Activated CD8-positive, alpha-beta memory T cell treated with anti-CD3 and anti-CD28 coated beads, Interleukin-2, amount 50 U/mL, for 24 hours (primary cell): Measurements from ENCODE around the gene SLC17A7.
"Not testable (repeated sequence)": the region's sequence is repeated elsewhere in the genome, so short reads cannot be mapped to it uniquely, and the experiment has no call there.

Experiments used
- DNase-seq: peaks from one replicate; pipeline ENCODE4 v3.0.0-alpha.2; 2020; ENCODE audit errors: extremely low read depth

Gene SLC17A7

DNA sequence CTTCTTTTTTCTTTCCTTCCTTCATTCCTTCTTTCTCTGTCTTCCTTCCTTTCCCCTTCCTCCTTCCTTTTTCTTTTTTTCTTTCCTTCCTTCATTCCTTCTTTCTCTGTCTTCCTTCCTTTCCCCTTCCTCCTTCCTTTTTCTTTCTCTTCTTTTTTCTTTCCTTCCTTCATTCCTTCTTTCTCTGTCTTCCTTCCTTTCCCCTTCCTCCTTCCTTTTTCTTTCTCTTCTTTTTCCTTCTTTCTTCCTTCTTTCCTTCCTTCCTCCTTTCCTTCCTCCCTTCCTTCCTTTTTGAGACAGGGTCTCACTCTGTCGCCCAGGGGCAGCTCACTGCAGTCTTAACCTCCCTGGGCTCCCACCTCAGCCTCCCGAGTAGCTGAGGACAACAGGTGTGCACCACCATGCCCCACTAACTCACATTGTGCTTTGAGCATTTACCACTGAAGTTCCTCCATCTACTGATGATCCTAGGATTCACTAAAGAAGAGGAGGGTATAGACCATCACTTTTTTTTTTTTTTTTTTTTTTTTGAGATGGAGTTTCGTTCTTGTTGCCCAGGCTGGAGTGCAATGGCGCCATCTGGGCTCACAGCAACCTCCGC lies 2.9 kb upstream of the SLC17A7 start:
- DNase-seq: not testable (repeated sequence)

DNA sequence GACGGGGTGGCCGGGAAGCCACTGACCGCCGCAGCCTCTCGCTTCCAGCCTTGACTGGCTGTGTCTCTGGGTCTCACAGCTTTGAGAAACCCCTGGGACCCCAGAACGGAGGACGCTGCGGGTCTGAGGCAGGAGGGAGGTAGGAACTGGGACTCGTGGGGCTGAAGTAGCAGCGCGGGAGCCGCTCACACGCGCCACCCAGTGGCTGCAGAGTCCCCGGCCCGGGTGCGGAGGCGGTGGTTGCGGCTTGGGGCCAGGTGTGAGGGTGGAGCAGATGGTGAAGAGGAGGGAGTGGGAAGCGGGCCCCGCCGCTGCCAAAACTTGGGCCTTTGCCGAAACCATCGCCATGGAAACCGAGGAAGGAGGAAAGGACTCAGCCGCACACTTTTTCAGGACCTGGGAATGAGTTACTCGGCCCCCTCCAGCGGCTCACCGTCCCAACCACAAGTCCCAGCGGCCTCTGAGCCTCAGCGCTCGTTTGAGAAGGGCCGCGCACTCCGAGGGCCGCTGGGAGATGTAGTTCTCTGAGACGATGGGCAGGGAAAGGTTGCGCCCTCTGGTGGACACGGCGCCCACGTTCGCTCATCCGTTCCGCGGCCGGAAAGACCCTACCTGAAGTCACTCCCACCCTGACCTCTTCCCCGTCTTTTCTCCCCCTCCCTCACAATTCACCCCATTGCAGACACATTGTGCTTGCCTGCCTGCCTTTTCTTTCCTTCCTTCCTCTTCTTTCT lies 2.2 kb upstream of the SLC17A7 start:
- peak; percentile 86 for DNase-seq

DNA sequence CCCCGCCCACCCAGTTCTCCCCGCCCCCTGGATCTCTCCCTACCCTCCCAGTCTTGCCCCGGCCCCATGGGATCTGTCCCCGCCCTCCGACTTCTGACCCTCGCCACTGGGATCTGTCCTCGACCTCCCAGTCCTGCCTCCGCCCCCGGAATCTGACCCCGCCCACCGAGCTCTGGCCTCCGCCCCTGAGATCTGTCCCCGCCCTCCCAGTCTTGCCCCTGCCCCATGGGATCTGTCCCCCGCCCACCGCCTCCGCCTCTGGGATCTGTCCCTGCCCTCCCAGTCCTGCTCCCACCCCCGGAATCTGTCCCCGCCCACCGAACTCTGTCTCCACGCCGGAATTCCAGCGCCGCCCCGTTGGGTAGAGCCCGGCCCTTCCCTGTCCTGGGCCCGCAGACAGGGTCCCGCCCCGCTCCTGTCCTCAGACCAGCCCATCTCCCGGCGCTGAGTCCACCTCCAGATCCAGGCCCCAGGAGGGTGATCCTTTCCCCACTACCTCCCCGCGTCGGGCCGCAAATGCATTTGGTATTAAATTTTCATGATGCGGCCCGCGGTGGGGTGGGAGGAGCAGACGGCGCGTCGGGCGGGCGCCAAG lies 1.5 kb upstream of the SLC17A7 start:
- DNase-seq: no peak

DNA sequence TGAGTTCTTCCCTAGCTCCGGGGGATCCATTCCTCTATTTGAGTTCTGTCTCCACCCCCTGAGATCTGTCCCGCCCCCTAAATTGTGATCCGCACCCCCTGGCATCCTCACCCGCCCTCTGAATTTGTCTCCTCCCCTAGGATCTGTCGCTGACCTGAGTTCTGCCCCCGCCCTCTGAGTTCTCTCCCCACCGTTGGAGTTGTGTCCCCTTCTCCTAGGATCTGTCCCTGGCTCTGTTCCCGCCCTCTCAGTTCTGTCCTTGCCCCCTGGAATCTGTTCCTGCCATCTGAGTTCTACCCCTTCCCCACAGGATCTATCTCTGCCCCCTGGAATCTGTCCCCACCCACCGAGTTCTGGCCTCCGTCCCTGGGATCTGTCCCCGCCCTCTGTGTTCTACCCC lies 1.0 kb upstream of the SLC17A7 start:
- no peak for DNase-seq

DNA sequence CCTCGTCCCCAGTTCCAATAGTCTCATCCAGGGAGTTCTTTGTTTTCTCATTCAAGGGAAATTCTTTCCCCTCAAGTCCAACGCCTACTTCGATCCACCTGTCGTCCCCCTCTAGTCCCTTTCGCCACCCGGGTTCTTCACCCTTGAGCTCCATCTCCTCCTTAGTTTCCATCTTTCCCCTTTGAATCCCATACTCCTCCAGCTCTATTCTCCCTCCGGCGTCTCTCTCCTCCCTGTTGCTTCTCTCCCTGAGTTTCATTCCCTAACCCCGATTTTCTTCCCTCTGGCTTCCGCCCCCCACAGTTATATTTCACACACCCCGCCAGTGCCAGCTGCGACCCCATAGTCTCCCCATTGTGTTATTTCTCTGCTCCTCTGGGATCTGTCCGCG lies 628 bp upstream of the SLC17A7 start:
- DNase-seq: no peak

DNA sequence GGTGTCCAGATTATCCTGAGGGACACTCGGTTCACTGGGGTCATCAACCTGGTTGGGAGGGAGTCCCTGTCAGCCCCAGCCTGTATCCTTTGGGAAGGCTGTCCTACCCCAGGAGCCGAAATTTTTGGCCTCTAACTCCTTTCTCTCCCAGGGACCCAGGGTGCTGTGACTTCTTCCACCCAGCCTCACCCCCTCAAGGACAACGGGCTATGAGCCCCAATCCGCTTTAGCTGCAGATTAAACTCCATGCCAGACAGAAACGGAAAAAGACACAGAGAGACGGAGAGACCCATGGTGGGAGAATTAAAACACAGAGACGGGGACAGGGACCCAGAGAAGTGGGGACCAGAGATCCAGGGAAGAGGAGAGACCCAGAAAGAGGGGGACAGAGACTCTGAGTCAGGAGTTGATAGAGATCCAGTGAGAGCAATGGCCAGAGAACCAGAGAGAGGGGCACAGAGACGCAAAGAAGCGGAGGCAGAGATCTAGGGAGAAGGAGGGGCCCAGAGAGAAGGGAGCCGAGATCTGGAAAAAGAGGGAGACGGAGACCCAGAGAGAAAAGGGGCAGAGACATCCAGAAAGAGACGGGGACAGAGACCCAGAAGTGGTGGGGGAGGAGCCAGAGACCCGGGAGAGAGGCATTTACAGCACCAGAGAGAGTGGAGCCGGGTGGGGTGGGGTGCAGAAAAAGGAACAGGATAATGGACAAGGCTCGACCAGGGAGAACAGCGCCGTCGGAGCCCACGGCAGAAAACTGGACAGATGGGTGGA lies 703 bp downstream of the SLC17A7 start:
- DNase-seq: no peak

DNA sequence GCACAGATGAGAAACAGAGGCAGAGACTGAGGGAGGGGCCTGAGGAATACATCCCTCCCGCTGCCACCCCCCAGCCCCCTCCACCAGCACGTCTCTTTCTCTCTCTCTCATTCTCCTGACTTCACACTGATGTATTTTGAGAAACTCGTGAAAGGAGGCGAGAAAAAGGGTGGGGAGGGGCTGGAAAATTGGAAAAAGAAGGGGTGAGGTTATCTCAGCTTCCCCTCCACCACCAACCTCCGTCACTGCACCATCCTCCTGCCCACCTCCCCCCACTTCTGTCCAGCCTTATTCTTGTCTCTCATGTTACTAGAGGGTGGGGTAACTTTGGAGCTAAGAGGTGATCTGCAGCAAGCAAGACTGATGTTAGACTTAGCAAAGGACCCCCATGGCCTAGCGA lies 1.5 kb downstream of the SLC17A7 start:
- no peak for DNase-seq

DNA sequence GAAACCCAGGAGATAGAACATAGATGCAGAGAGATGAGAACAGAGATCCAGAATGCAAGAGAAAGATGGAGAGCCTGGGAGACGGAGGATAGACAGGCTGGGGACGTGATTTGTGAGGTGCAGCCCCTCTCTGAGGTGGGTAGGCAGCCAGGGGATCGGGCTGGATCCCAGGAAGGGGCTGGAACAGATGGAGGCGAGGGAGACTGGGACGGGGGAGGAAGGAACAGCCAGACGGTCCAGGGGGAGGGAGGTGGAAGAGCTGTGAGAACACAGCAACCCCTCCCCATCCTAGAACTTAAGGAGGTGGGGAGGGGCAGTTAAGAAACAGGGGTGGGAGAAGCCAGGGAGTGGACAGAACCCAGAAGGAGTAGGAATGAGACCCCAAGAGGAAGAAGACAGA lies 3.1 kb downstream of the SLC17A7 start:
- DNase-seq: no peak

DNA sequence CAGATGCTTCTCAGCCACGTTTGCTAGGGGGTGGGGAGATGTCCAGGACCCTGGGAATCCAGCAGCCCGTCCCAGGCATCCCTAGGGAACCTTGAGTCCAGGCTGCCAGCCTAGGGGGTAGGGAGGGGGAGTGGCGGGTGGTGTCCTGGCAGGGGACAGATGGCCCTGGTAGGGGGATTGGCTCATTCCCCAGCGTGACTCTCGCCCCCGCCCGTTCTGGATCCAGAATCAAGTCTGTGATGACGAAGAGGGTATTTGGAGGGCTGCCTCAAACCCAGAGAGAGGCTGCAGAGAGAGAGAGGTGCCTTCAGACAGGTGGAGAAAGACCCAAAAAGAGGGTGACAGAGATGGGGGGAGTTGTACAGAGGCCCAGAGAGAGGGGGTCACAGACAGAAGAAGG lies 4.1 kb downstream of the SLC17A7 start:
- DNase-seq: no peak

DNA sequence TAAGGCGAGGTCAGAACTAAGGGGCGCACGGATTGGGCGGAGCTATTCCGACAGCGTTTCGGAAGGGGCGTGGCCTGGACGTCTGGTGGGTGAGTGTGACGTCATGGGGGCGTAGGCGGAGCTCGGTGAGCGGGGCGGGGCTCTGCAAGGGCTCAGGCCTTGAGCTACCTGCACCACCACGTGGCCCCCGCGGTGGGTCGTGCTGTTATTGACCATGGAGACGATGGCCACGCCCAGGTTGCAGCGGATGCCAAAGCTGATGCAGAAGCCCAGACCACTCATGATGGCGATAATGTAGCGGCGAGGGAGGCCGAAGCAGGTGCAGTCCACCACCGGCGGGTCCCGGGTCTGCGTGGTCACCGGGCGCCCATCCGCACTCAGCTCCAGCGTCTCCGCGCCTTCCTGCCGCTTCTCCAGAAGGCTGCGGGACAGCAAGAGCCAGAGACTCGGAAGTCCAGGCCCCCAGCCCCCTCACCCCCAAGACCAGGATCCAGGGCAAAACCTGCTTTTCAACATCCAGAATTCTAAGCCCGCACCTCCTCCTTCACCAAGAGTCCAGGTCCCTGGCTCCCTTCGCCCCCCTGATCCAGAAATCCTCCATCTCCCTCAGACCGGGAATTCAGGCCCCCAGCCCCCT lies 4.8 kb downstream of the SLC17A7 start:
- DNase-seq: no peak

DNA sequence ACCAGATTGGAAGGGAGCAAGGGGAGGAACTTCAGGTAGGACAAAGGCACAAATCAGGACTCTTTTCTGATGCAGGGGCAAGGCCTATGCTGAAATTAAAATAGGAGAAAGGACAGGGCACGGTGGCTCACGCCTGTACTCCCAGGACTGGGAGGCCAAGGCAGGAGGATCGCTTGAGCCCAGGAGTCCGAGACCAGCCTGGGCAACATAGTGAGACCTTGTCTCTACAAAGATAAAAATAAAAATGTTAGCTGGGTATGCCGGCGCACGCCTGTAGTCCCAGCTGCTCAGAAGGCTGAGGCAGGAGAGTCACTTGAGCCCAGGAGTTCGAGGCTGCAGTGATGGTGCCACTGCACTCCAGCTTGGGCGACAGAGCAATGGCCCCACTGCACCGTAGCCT lies 5.7 kb downstream of the SLC17A7 start:
- DNase-seq: no peak

DNA sequence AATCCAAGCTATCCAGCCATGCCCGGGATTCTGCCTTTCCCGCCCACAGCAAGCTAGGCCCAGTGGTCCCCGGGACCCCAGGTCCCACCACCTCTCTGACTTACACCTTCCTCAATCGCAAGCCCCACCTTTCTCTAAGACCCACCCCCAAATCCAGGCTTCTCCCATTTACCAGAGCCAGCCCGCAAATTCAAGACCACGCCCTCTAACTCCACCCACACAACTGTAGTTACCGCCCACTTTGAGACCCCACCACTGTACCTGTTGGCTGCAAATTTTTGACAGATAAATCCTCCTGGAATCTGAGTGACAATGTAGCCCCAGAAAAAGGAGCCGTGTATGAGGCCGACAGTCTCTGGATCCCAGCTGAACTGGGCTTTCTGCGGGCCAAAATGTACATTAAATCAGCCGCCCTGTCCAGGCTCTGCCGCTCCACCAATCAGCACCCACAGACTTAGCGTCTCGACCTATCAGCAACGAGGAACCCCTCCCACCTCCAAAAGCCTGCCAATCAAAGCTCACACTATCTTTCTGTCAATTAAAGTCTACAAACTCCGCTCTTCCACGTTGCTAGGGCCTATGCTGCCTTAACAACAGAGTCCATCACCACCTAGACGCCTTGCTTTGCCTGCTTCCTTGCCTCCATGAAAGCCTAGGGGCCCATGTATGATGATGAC lies 6.3 kb downstream of the SLC17A7 start:
- no peak for DNase-seq

DNA sequence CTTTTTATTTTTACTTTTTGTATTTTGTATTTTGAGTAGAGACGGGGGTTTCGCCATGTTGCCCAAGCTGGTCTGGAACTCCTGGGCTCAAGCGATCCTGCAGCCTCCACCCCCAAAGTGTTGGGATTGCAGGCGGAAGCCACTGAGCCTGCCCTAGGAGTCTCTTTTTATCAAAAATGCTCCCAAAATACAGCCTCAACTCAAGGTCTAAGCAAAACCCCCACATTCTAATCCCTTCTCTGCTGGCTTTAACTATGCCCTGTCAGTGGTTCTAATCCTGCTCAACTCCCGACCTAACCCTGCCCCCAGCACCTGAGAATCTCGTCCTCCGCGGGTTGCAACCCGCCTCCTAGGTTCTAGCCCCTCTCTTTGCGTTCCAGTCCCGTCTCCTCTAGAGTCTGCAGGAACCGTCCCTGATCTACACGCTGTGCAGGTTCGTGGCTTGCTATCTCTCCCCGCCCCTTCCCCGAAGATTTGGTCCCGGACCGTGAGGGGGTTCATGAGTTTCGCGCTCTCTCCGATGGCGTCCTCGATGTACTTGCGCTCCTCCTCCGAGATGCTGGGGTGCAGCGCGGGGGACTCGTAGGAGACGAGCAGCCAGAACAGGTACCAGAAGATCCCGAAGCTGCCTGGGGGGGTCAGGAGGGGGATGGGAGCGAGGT lies 8.0 kb downstream of the SLC17A7 start:
- DNase-seq: no peak

DNA sequence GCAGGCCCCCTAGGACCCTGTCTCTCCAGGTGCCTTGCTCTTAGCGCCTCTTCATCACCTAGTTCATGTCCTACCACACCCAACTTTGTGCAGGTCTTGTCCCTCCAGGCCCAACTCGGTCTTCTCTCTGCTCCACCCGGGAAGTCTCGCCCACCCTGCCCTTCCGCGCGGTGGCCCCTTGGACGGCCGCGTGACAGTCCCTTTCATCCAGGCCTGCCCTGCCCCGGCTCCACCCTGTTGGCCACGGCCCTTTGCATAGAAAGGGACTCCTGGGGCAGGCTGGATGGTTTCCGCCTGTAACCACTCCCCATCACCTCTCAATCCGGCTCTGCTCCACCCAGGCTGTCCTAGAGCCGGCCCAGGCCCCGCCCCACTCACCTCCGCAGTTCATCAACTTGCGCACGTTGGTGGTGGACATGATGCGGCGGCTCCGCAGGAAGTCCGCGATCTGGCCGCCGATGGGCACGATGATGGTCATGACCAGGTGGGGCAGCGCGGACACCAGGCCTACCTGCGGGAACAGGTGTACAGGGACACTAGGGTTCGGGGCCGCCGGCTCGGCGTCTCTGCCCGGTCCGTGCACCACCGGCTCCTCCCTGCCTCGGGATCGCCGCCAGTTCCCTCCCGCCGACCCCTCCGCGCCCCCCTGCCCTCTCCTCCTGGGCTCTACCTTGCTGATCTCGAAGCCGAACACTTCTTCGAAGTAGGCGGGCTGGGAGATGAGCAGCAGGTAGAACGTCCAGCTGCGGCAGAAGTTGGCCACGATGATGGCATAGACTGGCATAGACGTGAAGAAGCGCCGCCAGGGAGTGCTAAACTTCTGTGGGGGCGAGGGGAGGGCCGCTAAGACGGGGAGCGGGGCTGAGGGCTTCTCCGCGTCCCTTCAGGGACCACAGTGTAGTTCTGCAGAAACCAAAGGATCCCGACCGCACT lies 8.9 kb downstream of the SLC17A7 start:
- DNase-seq: no peak

DNA sequence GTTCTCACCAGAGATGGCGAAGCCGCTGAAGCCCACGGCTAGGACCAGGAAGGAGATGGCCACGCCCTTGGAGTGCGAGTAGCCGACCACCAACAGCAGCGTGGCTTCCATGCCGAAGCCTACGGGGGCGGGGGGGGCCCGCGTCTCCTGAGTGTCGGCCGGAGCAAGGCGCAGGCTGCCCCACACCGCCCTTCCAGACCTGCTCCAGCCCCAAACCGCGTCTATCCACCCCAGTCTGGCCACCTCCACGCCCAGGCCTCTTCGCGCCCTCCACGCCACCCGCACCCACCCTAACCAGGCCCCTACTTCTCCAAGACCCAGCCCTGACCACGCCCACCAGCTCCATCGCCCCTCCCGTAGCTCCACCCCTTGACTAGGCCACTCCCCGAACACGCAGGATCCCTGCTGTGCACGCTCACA lies 10.0 kb downstream of the SLC17A7 start:
- no peak for DNase-seq

DNA sequence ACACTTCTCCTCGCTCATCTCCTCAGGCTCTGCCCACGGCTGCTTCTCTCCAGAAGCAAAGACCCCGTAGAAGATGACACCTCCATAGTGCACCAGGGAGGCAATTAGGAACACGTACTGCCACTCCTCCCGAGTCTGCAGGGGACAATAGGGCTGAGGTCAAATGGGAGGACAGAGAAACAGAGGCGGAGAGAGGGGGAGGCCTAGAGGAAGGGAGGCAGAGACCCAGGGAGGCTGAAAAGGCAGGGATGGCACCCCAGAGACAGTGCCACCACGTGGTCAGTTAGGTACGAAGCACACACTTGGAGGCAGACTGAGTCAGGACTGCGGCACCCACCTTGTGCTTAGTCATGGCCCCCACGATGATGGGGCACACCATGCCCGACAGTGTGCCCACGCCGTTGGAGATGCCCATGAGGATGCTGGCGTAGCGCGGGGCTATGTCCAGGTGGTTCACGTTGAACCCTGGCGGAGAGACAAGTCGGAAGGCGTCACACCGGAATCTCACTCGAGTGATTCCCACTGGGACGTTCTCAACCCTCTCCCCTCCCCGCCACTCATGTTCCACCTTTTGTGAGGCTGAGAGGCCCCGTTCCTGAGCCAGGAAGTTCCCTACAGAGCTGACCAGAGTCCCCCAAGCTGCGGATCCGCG lies 10.5 kb downstream of the SLC17A7 start:
- no peak for DNase-seq

DNA sequence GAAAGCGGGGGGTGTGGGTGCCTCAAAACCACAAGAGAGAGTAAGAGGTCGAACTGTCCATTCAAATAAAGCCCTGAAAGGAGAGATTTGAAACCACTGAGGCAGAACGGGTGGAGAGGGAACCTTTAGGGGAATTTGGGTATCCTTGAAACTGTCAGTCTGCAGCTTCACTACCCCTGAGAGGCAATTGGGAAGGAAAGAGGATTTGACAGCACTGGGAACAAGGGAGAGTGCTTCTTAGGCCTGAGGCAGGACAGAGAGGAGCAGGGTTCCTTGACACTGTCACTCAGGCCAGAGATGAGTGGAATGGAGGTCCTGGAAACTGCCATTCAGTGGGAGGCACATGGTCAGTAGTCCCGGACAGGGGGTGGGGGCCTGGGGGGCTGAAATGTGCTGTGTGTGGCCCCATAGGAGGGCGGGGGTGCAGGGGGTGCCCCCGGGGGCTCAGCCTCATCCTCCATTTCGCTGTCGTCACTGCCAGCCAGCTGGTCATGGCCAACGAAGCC lies 11.1 kb downstream of the SLC17A7 start:
- no peak for DNase-seq

DNA sequence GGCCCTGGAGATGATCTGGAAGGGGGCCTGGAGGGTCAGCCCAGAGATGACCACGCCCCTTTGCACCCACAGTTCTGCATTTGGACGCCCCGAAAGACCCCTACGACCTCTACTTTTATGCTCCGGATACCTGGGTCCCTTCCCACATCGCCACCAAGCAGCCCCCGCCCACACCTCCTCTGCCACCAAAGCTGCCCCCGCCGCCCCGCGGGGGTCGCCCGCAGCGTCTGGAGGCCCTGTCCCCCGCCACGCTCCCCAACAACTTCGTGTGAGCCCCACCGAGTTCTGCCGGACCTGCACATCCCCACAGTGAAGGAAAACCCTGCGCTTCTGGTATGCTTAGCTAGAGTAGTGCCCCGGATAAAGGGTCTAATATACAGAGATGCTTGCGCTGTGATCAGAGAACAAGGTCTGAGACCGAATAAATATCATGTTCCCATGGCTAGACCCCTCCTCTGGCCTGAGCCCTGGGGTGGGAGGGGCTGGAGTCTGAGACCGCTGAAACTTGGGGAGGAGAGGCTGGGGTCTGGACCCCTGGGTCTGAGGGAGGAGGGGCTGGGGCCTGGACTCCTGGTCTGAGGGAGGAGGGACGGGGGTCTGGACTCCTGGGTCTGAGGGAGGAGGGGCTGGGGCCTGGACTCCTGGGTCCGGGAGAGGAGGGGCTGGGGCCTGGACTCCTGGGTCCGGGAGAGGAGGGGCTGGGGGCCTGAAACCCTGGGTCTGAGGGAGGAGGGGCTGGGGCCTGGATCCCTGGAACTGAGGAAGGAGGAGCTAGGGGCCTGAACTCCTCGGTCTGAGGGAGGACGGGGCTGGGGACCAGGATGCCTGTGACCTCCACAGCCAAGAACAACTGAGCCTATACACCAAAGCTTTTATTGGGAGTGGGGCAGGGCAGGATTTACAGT lies 12.5 kb downstream of the SLC17A7 start:
- no peak for DNase-seq
